Hepatocyte (in vitro differentiated cells): ENCODE results near the gene RASGRF1.

ENCODE experiments used
- CTCF ChIP-seq: fragments of 200-600 bp; sonication (generic); IDR thresholded peaks from 2 replicates; pipeline ENCODE4 v1.5.1; 2016; ENCODE audit warnings: antibody characterized with exemption, mild to moderate bottlenecking; ENCODE audit not compliant: poor library complexity
- EZH2 ChIP-seq: fragments of 200-600 bp; sonication (generic); IDR thresholded peaks from 2 replicates; pipeline ENCODE4 v1.6.1; 2016; ENCODE audit warnings: antibody characterized with exemption, mild to moderate bottlenecking, borderline replicate concordance
- EZH2phosphoT487 ChIP-seq: fragments of 200-600 bp; sonication (generic); IDR thresholded peaks from one replicate; pipeline ENCODE4 v1.6.1; 2018; ENCODE audit warnings: antibody characterized with exemption, mild to moderate bottlenecking, low read depth, moderate library complexity; ENCODE audit not compliant: unreplicated experiment, severe bottlenecking

- TF ChIP-seq CTCF: no peak
- no peak for TF ChIP-seq EZH2
- no peak for TF ChIP-seq EZH2phosphoT487
Measured at GRCh38 chr15:79128556-79128955, 38.0 kb upstream of the RASGRF1 start.
